Loucy (cell line): ENCODE measurements around the gene DCAF10.
"Not testable (repeated sequence)": the region's sequence is repeated elsewhere in the genome, so short reads cannot be mapped to it uniquely, and the experiment has no call there.

Source experiments
- H2AFZ ChIP-seq: fragments of 200-600 bp; sonication (generic); 2 replicates; pipeline ENCODE4 v1.6.0; 2016; ENCODE audit warnings: antibody characterized with exemption, mild to moderate bottlenecking, low read length, moderate library complexity
- H3F3A ChIP-seq: fragments of 200-600 bp; 2 replicates; pipeline ENCODE4 v1.6.0; 2016; ENCODE audit warnings: antibody characterized with exemption, low read depth, mild to moderate bottlenecking
- H3K27me3 ChIP-seq: fragments of 200-600 bp; sonication (generic); 2 replicates; pipeline ENCODE4 v1.6.1; 2014; ENCODE audit warnings: low read length, mild to moderate bottlenecking; ENCODE audit not compliant: insufficient read depth, poor library complexity, severe bottlenecking
- H3K36me3 ChIP-seq: fragments of 200-600 bp; sonication (generic); 2 replicates; pipeline ENCODE4 v1.6.1; 2016; ENCODE audit warnings: low read length; ENCODE audit not compliant: insufficient read depth
- H3K4me1 ChIP-seq: fragments of 200-600 bp; sonication (generic); 2 replicates; pipeline ENCODE4 v1.5.1; 2014; ENCODE audit warnings: low read length, mild to moderate bottlenecking; ENCODE audit not compliant: insufficient read depth, poor library complexity, severe bottlenecking
- H3K4me2 ChIP-seq: fragments of 200-600 bp; sonication (generic); 2 replicates; pipeline ENCODE4 v1.6.0; 2014; ENCODE audit warnings: antibody characterized with exemption, low read length, low read depth, mild to moderate bottlenecking; ENCODE audit not compliant: poor library complexity, severe bottlenecking
- H3K4me3 ChIP-seq: fragments of 200-600 bp; sonication (generic); 2 replicates; pipeline ENCODE4 v1.5.1; 2014; ENCODE audit warnings: low read length, mild to moderate bottlenecking, mixed read lengths; ENCODE audit not compliant: poor library complexity, severe bottlenecking
- H3K79me2 ChIP-seq: fragments of 200-600 bp; sonication (generic); 2 replicates; pipeline ENCODE4 v1.6.1; 2014; ENCODE audit warnings: low read length; ENCODE audit not compliant: insufficient read depth
- H3K9ac ChIP-seq: fragments of 200-600 bp; sonication (generic); 2 replicates; pipeline ENCODE4 v1.6.0; 2014; ENCODE audit warnings: mild to moderate bottlenecking, low read depth, low read length, moderate library complexity; ENCODE audit not compliant: poor library complexity, severe bottlenecking
- H3K9me2 ChIP-seq: fragments of 200-600 bp; sonication (generic); replicated peaks from 2 replicates; pipeline ENCODE4 v1.6.1; 2016; ENCODE audit warnings: low read depth, low read length, mixed read lengths
- H3K9me3 ChIP-seq: fragments of 200-600 bp; sonication (generic); 2 replicates; pipeline ENCODE4 v1.6.1; 2014; ENCODE audit warnings: mild to moderate bottlenecking, antibody characterized with exemption, low read length, low read depth; ENCODE audit not compliant: insufficient read depth
- H4K20me1 ChIP-seq: fragments of 200-600 bp; sonication (generic); 2 replicates; pipeline ENCODE4 v1.6.0; 2014; ENCODE audit warnings: antibody characterized with exemption, low read length, mild to moderate bottlenecking; ENCODE audit not compliant: insufficient read depth, poor library complexity, severe bottlenecking
- CTCF ChIP-seq: fragments of 200-600 bp; sonication (generic); conservative IDR thresholded peaks from 2 replicates; pipeline ENCODE4 v1.5.1; 2014; ENCODE audit warnings: mild to moderate bottlenecking, antibody characterized with exemption, low read length
- EZH2phosphoT487 ChIP-seq: fragments of 200-600 bp; IDR thresholded peaks from 2 replicates; pipeline ENCODE4 v1.6.1; 2018; ENCODE audit warnings: antibody characterized with exemption, mild to moderate bottlenecking, moderate library complexity, borderline replicate concordance

The DCAF10 gene

DNA sequence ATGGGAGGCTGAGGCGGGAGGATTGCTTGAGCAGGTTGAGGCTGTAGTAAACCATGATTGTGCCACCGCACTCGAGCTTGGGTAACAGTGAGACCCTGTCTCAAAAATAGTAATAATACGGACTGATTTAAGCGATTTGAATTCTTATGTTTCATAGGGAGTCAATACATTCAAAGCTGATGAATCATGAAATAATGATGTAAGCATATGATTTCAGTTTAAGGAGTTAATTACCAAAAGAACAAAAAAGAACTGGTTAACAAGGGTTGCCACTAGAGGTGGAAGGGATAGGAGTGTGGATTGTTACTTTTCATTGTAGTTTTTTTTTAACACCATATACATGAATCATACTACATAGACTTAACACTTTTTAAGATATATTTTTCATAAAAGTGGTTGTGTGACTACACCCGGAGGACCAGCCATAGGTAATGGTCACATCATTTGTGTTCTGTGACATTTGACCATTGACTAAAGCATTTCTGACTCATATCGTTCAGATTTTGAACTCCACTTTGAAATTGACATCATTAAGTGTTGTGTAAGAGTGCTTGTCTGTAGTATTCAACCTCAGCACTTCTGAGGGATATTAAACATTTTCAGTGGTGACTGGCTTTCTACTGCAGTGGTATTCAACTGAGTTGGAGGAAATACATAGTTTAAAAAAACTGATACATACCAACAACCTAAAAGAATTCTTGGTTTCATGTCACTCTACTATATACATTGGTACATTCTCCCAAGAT lies 40.0 kb upstream of the DCAF10 start:
- Histone ChIP-seq H3K4me3 (no peak overlapping the region), H3K9me3 (no peaks in the 10 kb centered on the region), H3K4me2 (no peak overlapping the region), H3K36me3 (no peaks in the 10 kb centered on the region), H3K79me2 (no peaks in the 10 kb centered on the region), H3F3A (no peaks in the 10 kb centered on the region), H3K27me3 (no peaks in the 10 kb centered on the region), H3K9ac (no peak overlapping the region), H4K20me1 (no peaks in the 10 kb centered on the region), H2AFZ (no peak overlapping the region), H3K9me2 (no peaks in the 10 kb centered on the region), H3K4me1 (peaks cover under 1% of the 10 kb centered on the region)
- TF ChIP-seq CTCF (no peak), EZH2phosphoT487 (no peak)

DNA sequence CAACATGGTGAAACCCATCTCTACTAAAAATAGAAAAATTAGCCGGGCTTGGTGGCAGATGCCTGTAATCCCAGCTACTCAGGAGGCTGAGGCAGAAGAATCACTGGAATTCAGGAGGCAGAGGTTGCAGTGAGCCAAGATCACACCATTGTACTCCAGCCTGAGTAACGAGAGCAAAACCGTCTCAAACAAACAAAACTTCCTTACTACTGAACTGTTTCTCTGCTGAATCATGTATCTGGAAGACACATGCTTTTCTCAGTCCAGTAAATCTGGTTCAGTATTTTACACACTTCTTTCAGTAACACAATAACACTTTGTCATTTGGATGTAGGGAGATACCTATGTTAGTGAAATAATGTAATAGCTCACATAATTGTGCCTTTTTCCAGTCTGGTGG lies 39.1 kb upstream of the DCAF10 start:
- Histone ChIP-seq H3K9me3 (no peaks in the 10 kb centered on the region), H3F3A (no peaks in the 10 kb centered on the region), H3K4me2 (no peak overlapping the region), H3K9ac (no peak overlapping the region), H3K79me2 (no peaks in the 10 kb centered on the region), H3K9me2 (no peaks in the 10 kb centered on the region), H4K20me1 (no peaks in the 10 kb centered on the region), H3K27me3 (no peaks in the 10 kb centered on the region), H3K4me3 (no peak overlapping the region), H3K36me3 (no peaks in the 10 kb centered on the region), H3K4me1 (no peaks in the 10 kb centered on the region), H2AFZ (no peak overlapping the region)
- TF ChIP-seq EZH2phosphoT487 (no peak), CTCF (no peak)

- not testable (repeated sequence) for H3K9me3 ChIP-seq, H3K4me3 ChIP-seq, H3K27me3 ChIP-seq, H3K9me2 ChIP-seq, H4K20me1 ChIP-seq, H2AFZ ChIP-seq, H3K79me2 ChIP-seq, H3K4me1 ChIP-seq, H3F3A ChIP-seq, H3K4me2 ChIP-seq, H3K36me3 ChIP-seq, H3K9ac ChIP-seq
Measured at GRCh38 chr9:37765263-37765662, 35.3 kb upstream of the DCAF10 start.

DNA sequence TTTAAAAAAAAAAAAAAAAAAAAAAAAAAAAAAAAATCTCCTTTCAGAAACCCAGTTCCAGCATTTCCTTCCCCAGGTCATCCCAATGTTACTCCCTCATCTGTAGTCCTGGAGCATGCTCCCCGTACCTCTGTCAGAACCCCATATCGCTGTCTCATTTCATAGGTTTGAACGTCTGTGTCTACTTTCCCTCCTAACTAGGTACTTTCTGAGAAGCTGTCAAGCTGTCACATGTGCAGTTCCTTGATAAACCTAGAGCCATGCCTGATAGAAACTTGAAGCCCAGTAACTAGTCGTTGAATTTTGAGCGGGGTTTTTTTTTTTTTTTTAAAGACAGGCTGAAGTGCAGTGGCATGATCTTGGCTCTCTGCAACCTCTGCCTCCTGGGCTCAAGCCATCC lies 31.3 kb upstream of the DCAF10 start:
- TF ChIP-seq CTCF (no peak), EZH2phosphoT487 (no peak)
- Histone ChIP-seq H3K4me3 (no peak overlapping the region), H3K4me1 (no peaks in the 10 kb centered on the region), H4K20me1 (no peaks in the 10 kb centered on the region), H3K79me2 (no peaks in the 10 kb centered on the region), H3K4me2 (no peak overlapping the region), H3K36me3 (no peaks in the 10 kb centered on the region), H3K9me2 (no peaks in the 10 kb centered on the region), H3K9me3 (no peaks in the 10 kb centered on the region), H3K27me3 (no peaks in the 10 kb centered on the region), H3F3A (no peaks in the 10 kb centered on the region), H2AFZ (no peak overlapping the region), H3K9ac (no peak overlapping the region)
